Spleen (tissue), 11 donors: Measurements from ENCODE around the gene RNF130. TPM values are rescaled to one million over a fixed set of nuclear protein-coding genes. Genes with fewer than 3 reads are reported as not detected.

Experiments
- DNase-seq: peaks from one replicate; pipeline ENCODE4 v3.0.0-alpha.2; 2020
- H3K27ac ChIP-seq, 8 donors: fragments of 200-600 bp; sonication (generic) in 7 of 8; 1 replicate in 4 of 8; 2 replicates in 4 of 8; pipeline versions ENCODE4 v1.5.0 to v1.8.0; 2016 to 2021; ENCODE audit warnings: inconsistent platforms in 4 of 8, mild to moderate bottlenecking in 4 of 8, moderate library complexity in 1 of 8
- H3K27me3 ChIP-seq, 7 donors: fragments of 200-600 bp; sonication (generic) in 6 of 7; replicated peaks in 1 of 7; 1 replicate in 4 of 7; 2 replicates in 3 of 7; pipeline versions ENCODE4 v1.5.0 to v1.8.0; 2016 to 2021; ENCODE audit warnings: inconsistent platforms in 3 of 7, mild to moderate bottlenecking in 1 of 7
- H3K36me3 ChIP-seq, 6 donors: fragments of 200-600 bp; sonication (generic) in 5 of 6; 1 replicate in 4 of 6; 2 replicates in 2 of 6; pipeline versions ENCODE4 v1.5.0 to v1.8.0; 2016 to 2021; ENCODE audit warnings: inconsistent platforms in 2 of 6
- H3K4me1 ChIP-seq, 6 donors: fragments of 200-600 bp; sonication (generic) in 5 of 6; 1 replicate in 3 of 6; 2 replicates in 3 of 6; pipeline versions ENCODE4 v1.5.0 to v1.8.0; 2016 to 2021; ENCODE audit warnings: inconsistent platforms in 3 of 6
- H3K4me3 ChIP-seq, 8 donors: fragments of 200-600 bp; sonication (generic) in 7 of 8; 1 replicate in 4 of 8; 2 replicates in 4 of 8; pipeline versions ENCODE4 v1.5.0 to v1.8.0; 2016 to 2021; ENCODE audit warnings: inconsistent platforms in 4 of 8, mild to moderate bottlenecking in 4 of 8, moderate library complexity in 2 of 8
- H3K9me3 ChIP-seq, 8 donors: fragments of 200-600 bp; sonication (generic) in 7 of 8; 1 replicate in 4 of 8; 2 replicates in 4 of 8; pipeline versions ENCODE4 v1.5.0 to v1.8.0; 2016 to 2021; ENCODE audit warnings: inconsistent platforms in 4 of 8
- CTCF ChIP-seq, 11 experiments: fragments of 200-600 bp in 7 of 11; fragments of 450-650 bp in 4 of 11; sonication (generic) in 4 of 11; IDR thresholded peaks in 8 of 11; conservative IDR thresholded peaks in 3 of 11; 1 replicate in 7 of 11; 2 replicates in 4 of 11; pipeline versions ENCODE4 v1.4.0 to v1.8.0; 2016 to 2021; ENCODE audit warnings: antibody characterized with exemption in 11 of 11, inconsistent platforms in 4 of 11, mild to moderate bottlenecking in 1 of 11
- POLR2A ChIP-seq, 3 donors: fragments of 450-650 bp; IDR thresholded peaks; one replicate each; pipeline ENCODE4 v1.5.1; 2017; ENCODE audit warnings: antibody characterized with exemption in 3 of 3, mild to moderate bottlenecking in 1 of 3
- POLR2AphosphoS5 ChIP-seq, 3 donors: sonication (generic); formaldehyde crosslinking; IDR thresholded peaks; one replicate each; pipeline ENCODE4 v1.5.1; 2017; ENCODE audit warnings: antibody characterized with exemption in 3 of 3
- WGBS, 5 donors: extraction: QIAGEN DNeasy Blood & Tissue Kit in 3 of 5; methylation state at CpG; one replicate each; pipeline versions ENCODE4 v1.1.5 to v1.1.7; 2013 to 2018; 5-methylcytosine and 5-hydroxymethylcytosine counted together
- intact Hi-C: fragments of 100-400 bp; cut with DNase I; formaldehyde crosslinking; loops from one replicate; pipeline ENCODE4 v1.15.0; 2023; ENCODE audit warnings: low total_unique reads
- polyA plus RNA-seq, 3 donors: library from polyadenylated mRNA; stranded (reverse); fragments of 200-250 nt; gene quantifications; one replicate each; pipeline ENCODE4 v1.2.1, GENCODE V29; 2013
- total RNA-seq, 7 donors: library from RNA; depleted of rRNA in 3 of 7; stranded (reverse); fragments of >200 nt in 3 of 7; fragmentation: NEBNext Ultra II Directional in 4 of 7; extraction: Animal tissue kit (Norgen Biotek cat#: 25700) in 4 of 7; gene quantifications; one replicate each; pipeline versions ENCODE4 v1.1.0 to v1.2.1, GENCODE V29; 2016 to 2021
- donor health status: healthy with polysubstance abuse.
- donor health status: DM: no; HTN: no; CAD: no; lungs with moderate emphysema.
- donor health status: DM: no; HTN: no; CAD: no.
- donor health status: Bipolar disorder and iron deficiency.
- donor health status: healthy.
- donor health status: DM: no; HTN: no; CAD: no.
- donor health status: DM: yes; HTN: yes; CAD: no.

The RNF130 gene
- total and polyA plus RNA-seq, 10 donors = 44.1 to 119 (median 82.7) TPM

- no peak for DNase-seq
- Histone ChIP-seq H3K27ac (no peak overlapping the region), H3K27me3 (no peaks in the 10 kb centered on the region), H3K4me3 (no peak overlapping the region), H3K9me3 (no peaks in the 10 kb centered on the region), H3K4me1 (peaks cover 0 to 50% (median 16%) of the 10 kb centered on the region in 6 donors), H3K36me3 (peaks cover 0 to 74% (median 26%) of the 10 kb centered on the region in 6 donors)
- WGBS, 5 donors = 94 to 96% (median 95%) methylated on average over 11 of the region's 11 CpGs
- intact Hi-C loops = no loop called here
- TF ChIP-seq POLR2AphosphoS5 (IDR thresholded peaks at IDR 0.05) (no peak), CTCF (IDR thresholded peaks at IDR 0.05 in 8 of 11, conservative IDR thresholded peaks at IDR 0.05 in 3 of 11) (no peak), POLR2A (IDR thresholded peaks at IDR 0.05) (no peak)
Observed at GRCh38 chr5:179973391-179973790, 98.2 kb downstream of the RNF130 start.

- no peaks in the 10 kb centered on the region for H3K27me3 ChIP-seq
- no peak for DNase-seq
- WGBS, 5 donors = 91 to 97% (median 94%) methylated on average over 4 of the region's 4 CpGs
- H3K9me3 ChIP-seq = no peaks in the 10 kb centered on the region
- H3K36me3 ChIP-seq = peaks cover 6 to 73% (median 14%) of the 10 kb centered on the region in 6 donors
- no peak for TF ChIP-seq CTCF (IDR thresholded peaks at IDR 0.05 in 8 of 11, conservative IDR thresholded peaks at IDR 0.05 in 3 of 11)
- TF ChIP-seq POLR2A (IDR thresholded peaks at IDR 0.05) = no peak
- TF ChIP-seq POLR2AphosphoS5 (IDR thresholded peaks at IDR 0.05) = no peak
- peak overlapping the region in 4 of 8 donors; percentile 24 to 81 (median 74) for H3K27ac ChIP-seq
- H3K4me3 ChIP-seq = no peak overlapping the region
- intact Hi-C loops = no loop called here
- H3K4me1 ChIP-seq = peaks cover 0 to 31% (median 16%) of the 10 kb centered on the region in 6 donors
Observed at GRCh38 chr5:179969110-179969509, 102.4 kb downstream of the RNF130 start.

GRCh38 chr5:179967489-179967888 lies 104.1 kb downstream of the RNF130 start:
- DNase-seq = no peak
- Histone ChIP-seq H3K36me3 (peaks cover 6 to 78% (median 22%) of the 10 kb centered on the region in 6 donors), H3K27me3 (no peaks in the 10 kb centered on the region), H3K4me1 (peaks cover 0 to 31% (median 16%) of the 10 kb centered on the region in 6 donors), H3K27ac (peak overlapping the region in 1 of 8 donors; percentile 15), H3K4me3 (no peak overlapping the region), H3K9me3 (no peaks in the 10 kb centered on the region)
- 63 to 81% (median 72%) methylated on average over 1 of the region's 1 CpG for WGBS, 5 donors
- TF ChIP-seq POLR2AphosphoS5 (IDR thresholded peaks at IDR 0.05) (no peak), POLR2A (IDR thresholded peaks at IDR 0.05) (no peak), CTCF (IDR thresholded peaks at IDR 0.05 in 8 of 11, conservative IDR thresholded peaks at IDR 0.05 in 3 of 11) (no peak)
- intact Hi-C loops = no loop called here

GRCh38 chr5:179964015-179964414 lies 107.5 kb downstream of the RNF130 start:
- WGBS, 5 donors = 95 to 97% (median 96%) methylated on average over 8 of the region's 8 CpGs
- peaks cover 0 to 5% (median 0%) of the 10 kb centered on the region in 6 donors for H3K4me1 ChIP-seq
- no peak overlapping the region for H3K27ac ChIP-seq
- DNase-seq = no peak
- no peaks in the 10 kb centered on the region for H3K27me3 ChIP-seq
- no peak for TF ChIP-seq POLR2AphosphoS5 (IDR thresholded peaks at IDR 0.05)
- TF ChIP-seq POLR2A (IDR thresholded peaks at IDR 0.05) = no peak
- no peak for TF ChIP-seq CTCF (IDR thresholded peaks at IDR 0.05 in 8 of 11, conservative IDR thresholded peaks at IDR 0.05 in 3 of 11)
- no peaks in the 10 kb centered on the region for H3K9me3 ChIP-seq
- H3K36me3 ChIP-seq = peaks cover 6 to 90% (median 31%) of the 10 kb centered on the region in 6 donors
- intact Hi-C loops = no loop called here
- H3K4me3 ChIP-seq = no peak overlapping the region
